Sigmoid colon (tissue), 4 donors: ENCODE data around the gene TCERG1L.

Experiments
- EP300 ChIP-seq, 4 donors: sonication (generic); formaldehyde crosslinking; IDR thresholded peaks; one replicate each; pipeline ENCODE4 v1.6.1; 2017; ENCODE audit warnings: antibody characterized with exemption in 4 of 4
- POLR2A ChIP-seq, 2 donors: fragments of 450-650 bp; IDR thresholded peaks; one replicate each; pipeline ENCODE4 v1.6.1; 2016; ENCODE audit warnings: antibody characterized with exemption in 2 of 2, mild to moderate bottlenecking in 2 of 2, moderate library complexity in 2 of 2
- POLR2AphosphoS5 ChIP-seq, 4 donors: sonication (generic); formaldehyde crosslinking; IDR thresholded peaks; one replicate each; pipeline ENCODE4 v1.6.1; 2017; ENCODE audit warnings: antibody characterized with exemption in 4 of 4
- TF ChIP-seq, protein P1 (sequence below), 4 experiments: fragments of 450-650 bp in 3 of 4; fragments of 200-600 bp in 1 of 4; IDR thresholded peaks; one replicate each; pipeline ENCODE4 v1.5.1; 2016 to 2019; ENCODE audit warnings: antibody characterized with exemption in 4 of 4, mild to moderate bottlenecking in 3 of 4, moderate library complexity in 2 of 4

DNA sequence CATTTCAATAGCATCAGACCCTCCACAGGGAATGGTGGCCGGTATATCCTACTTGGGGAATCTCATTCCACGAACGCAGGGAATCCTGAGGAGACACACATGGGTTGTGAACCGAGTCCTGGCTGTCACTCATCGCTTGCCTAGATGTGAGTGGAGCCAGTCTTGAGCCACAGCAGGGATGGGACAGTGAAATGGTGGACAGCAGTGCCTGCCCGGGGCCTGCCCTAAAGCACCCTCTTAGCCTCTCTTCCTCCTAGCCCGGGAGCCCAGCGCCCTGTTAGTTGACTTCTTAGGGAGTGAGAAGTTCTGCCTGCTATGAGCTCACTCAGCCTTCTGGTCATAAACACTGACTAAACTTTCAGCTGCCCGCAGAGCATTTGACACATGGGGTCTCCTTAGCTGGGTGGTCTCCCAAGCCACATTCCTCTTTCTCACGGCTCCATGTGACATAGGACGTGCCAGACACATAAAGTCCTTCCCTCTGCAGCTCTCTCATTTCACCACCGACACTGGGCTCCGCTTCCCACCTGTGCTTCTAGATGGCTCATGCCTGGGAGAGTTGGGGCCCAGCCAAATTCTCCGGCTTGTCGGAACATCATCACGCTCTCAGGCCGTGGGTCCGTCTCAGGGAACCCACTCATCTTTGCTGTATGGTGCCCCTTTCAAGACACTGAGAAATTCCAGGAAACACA is 60.9 kb downstream of the TCERG1L start:
- TF ChIP-seq, protein P1, sequence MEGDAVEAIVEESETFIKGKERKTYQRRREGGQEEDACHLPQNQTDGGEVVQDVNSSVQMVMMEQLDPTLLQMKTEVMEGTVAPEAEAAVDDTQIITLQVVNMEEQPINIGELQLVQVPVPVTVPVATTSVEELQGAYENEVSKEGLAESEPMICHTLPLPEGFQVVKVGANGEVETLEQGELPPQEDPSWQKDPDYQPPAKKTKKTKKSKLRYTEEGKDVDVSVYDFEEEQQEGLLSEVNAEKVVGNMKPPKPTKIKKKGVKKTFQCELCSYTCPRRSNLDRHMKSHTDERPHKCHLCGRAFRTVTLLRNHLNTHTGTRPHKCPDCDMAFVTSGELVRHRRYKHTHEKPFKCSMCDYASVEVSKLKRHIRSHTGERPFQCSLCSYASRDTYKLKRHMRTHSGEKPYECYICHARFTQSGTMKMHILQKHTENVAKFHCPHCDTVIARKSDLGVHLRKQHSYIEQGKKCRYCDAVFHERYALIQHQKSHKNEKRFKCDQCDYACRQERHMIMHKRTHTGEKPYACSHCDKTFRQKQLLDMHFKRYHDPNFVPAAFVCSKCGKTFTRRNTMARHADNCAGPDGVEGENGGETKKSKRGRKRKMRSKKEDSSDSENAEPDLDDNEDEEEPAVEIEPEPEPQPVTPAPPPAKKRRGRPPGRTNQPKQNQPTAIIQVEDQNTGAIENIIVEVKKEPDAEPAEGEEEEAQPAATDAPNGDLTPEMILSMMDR (IDR thresholded peaks at IDR 0.05): no peak
- no peak for TF ChIP-seq POLR2A (IDR thresholded peaks at IDR 0.05)
- no peak for TF ChIP-seq EP300 (IDR thresholded peaks at IDR 0.05)
- TF ChIP-seq POLR2AphosphoS5 (IDR thresholded peaks at IDR 0.05): no peak
